B cell (primary cell): ENCODE data around the gene NUB1.

Experiments used
- CTCF ChIP-seq: fragments of 200-600 bp; IDR thresholded peaks from one replicate; pipeline ENCODE4 v1.8.0; 2022; ENCODE audit warnings: antibody characterized with exemption, mild to moderate bottlenecking
- EZH2 ChIP-seq: IDR thresholded peaks from 2 replicates; pipeline ENCODE4 v1.6.1; 2012; ENCODE audit warnings: borderline replicate concordance, low read depth, mild to moderate bottlenecking, moderate library complexity, low read length; ENCODE audit not compliant: insufficient read depth, poor library complexity, severe bottlenecking

GRCh38 chr7:151317936-151318335, 23.7 kb upstream of the NUB1 start:
- no peak for TF ChIP-seq EZH2
- TF ChIP-seq CTCF = no peak
